Suprapubic skin (tissue), 4 donors: Measurements from ENCODE around the gene SLC25A14.

ENCODE experiments used
- EP300 ChIP-seq: sonication (generic); formaldehyde crosslinking; IDR thresholded peaks from one replicate; pipeline ENCODE4 v1.6.1; 2017; ENCODE audit warnings: antibody characterized with exemption
- POLR2A ChIP-seq, 2 donors: fragments of 450-650 bp; IDR thresholded peaks; one replicate each; pipeline ENCODE4 v1.6.1; 2017; ENCODE audit warnings: antibody characterized with exemption in 2 of 2, mild to moderate bottlenecking in 2 of 2, moderate library complexity in 2 of 2
- POLR2AphosphoS5 ChIP-seq, 3 donors: sonication (generic); formaldehyde crosslinking; IDR thresholded peaks; one replicate each; pipeline ENCODE4 v1.6.1; 2017; ENCODE audit warnings: antibody characterized with exemption in 3 of 3
- TF ChIP-seq, protein P1 (sequence below), 2 donors: fragments of 200-600 bp in 1 of 2; fragments of 450-650 bp in 1 of 2; sonication (generic) in 1 of 2; IDR thresholded peaks; one replicate each; pipeline ENCODE4 v1.5.1; 2016 to 2019; ENCODE audit warnings: antibody characterized with exemption in 2 of 2, mild to moderate bottlenecking in 1 of 2, moderate library complexity in 1 of 2

DNA sequence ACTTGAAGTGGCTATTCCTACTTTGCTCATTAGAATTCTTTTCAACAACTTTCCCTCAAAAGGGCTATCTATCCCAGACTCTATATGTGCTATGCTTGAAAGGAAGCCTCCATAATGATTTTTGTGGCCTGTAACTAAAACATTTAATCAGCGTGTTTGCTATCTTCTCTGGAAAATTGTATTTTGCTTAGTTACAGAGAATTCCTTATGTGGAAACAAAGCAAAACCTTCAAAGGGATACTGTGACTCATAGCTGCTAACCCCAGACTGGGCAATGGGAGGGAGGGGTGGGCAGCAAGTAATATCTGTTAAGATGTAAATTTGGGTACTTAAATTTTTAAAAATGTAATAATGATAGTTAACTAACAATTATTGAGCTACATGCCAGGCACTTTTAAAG is 3.7 kb downstream of the SLC25A14 start:
- TF ChIP-seq POLR2A (IDR thresholded peaks at IDR 0.05) (no peak), POLR2AphosphoS5 (IDR thresholded peaks at IDR 0.05) (no peak), EP300 (no peak)
- TF ChIP-seq, protein P1, sequence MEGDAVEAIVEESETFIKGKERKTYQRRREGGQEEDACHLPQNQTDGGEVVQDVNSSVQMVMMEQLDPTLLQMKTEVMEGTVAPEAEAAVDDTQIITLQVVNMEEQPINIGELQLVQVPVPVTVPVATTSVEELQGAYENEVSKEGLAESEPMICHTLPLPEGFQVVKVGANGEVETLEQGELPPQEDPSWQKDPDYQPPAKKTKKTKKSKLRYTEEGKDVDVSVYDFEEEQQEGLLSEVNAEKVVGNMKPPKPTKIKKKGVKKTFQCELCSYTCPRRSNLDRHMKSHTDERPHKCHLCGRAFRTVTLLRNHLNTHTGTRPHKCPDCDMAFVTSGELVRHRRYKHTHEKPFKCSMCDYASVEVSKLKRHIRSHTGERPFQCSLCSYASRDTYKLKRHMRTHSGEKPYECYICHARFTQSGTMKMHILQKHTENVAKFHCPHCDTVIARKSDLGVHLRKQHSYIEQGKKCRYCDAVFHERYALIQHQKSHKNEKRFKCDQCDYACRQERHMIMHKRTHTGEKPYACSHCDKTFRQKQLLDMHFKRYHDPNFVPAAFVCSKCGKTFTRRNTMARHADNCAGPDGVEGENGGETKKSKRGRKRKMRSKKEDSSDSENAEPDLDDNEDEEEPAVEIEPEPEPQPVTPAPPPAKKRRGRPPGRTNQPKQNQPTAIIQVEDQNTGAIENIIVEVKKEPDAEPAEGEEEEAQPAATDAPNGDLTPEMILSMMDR (IDR thresholded peaks at IDR 0.05): no peak
